Measurements from ENCODE around the gene KCNMA1. TPM values are rescaled to one million over a fixed set of nuclear protein-coding genes. Genes with fewer than 3 reads are reported as not detected.

KCNMA1 gene
- total RNA-seq, 4 donors from 2014 or later = 4.6 to 10.5 (median 7.8) TPM

GRCh38 chr10:77249901-77250459, 387.6 kb downstream of the KCNMA1 start:
- Histone ChIP-seq H3K27me3 (no peaks in the 10 kb centered on the region), H3K4me1 (peaks cover 8% of the 10 kb centered on the region)

GRCh38 chr10:77248104-77248790, 389.4 kb downstream of the KCNMA1 start:
- no peak for DNase-seq (ENCODE audit: low spot score in 2 of 2)
- peaks cover 8% of the 10 kb centered on the region for H3K4me1 ChIP-seq
- H3K27me3 ChIP-seq = no peaks in the 10 kb centered on the region
- H3K4me3 ChIP-seq = no peak overlapping the region
- WGBS = 60% methylated on average over 5 of the region's 5 CpGs
- H3K27ac ChIP-seq = no peak overlapping the region
- no peaks in the 10 kb centered on the region for H3K36me3 ChIP-seq
- no peak for TF ChIP-seq POLR2A (IDR thresholded peaks at IDR 0.05)
- TF ChIP-seq EP300 (IDR thresholded peaks at IDR 0.05) = no peak
- no peak for TF ChIP-seq CTCF (IDR thresholded peaks at IDR 0.05)
- TF ChIP-seq POLR2AphosphoS5 (IDR thresholded peaks at IDR 0.05) = no peak
- H3K9me3 ChIP-seq = no peaks in the 10 kb centered on the region

More at GRCh38 chr10:77249901-77250459, 387.6 kb downstream of the KCNMA1 start:
- Histone ChIP-seq H3K4me3 (no peak overlapping the region), H3K9me3 (no peaks in the 10 kb centered on the region), H3K27ac (no peak overlapping the region), H3K36me3 (no peaks in the 10 kb centered on the region)
- TF ChIP-seq CTCF (IDR thresholded peaks at IDR 0.05) (no peak), EP300 (IDR thresholded peaks at IDR 0.05) (no peak), POLR2AphosphoS5 (IDR thresholded peaks at IDR 0.05) (no peak), POLR2A (IDR thresholded peaks at IDR 0.05) (no peak)
- DNase-seq (ENCODE audit: low spot score in 2 of 2) = no peak
- 58% methylated on average over 3 of the region's 3 CpGs for WGBS

- WGBS = 61% methylated on average over 12 of the region's 12 CpGs
- H3K4me3 ChIP-seq = no peak overlapping the region
- peaks cover 8% of the 10 kb centered on the region for H3K4me1 ChIP-seq
- no peak overlapping the region for H3K27ac ChIP-seq
- no peaks in the 10 kb centered on the region for H3K27me3 ChIP-seq
- TF ChIP-seq EP300 (IDR thresholded peaks at IDR 0.05) (no peak), POLR2A (IDR thresholded peaks at IDR 0.05) (no peak), POLR2AphosphoS5 (IDR thresholded peaks at IDR 0.05) (no peak), CTCF (IDR thresholded peaks at IDR 0.05) (no peak)
- H3K9me3 ChIP-seq = no peaks in the 10 kb centered on the region
- no peaks in the 10 kb centered on the region for H3K36me3 ChIP-seq
- no peak for DNase-seq (ENCODE audit: low spot score in 2 of 2)
Observed at GRCh38 chr10:77247031-77247990, 390.3 kb downstream of the KCNMA1 start.

GRCh38 chr10:77245953-77246352, 391.7 kb downstream of the KCNMA1 start:
- WGBS = 81% methylated on average over 1 of the region's 1 CpG

More at GRCh38 chr10:77245953-77246352, 391.7 kb downstream of the KCNMA1 start:
- no peaks in the 10 kb centered on the region for H3K27me3 ChIP-seq
- H3K9me3 ChIP-seq = no peaks in the 10 kb centered on the region
- no peak overlapping the region for H3K27ac ChIP-seq
- DNase-seq (ENCODE audit: low spot score in 2 of 2) = no peak
- H3K36me3 ChIP-seq = no peaks in the 10 kb centered on the region
- H3K4me3 ChIP-seq = no peak overlapping the region
- H3K4me1 ChIP-seq = peaks cover 8% of the 10 kb centered on the region
- TF ChIP-seq POLR2AphosphoS5 (IDR thresholded peaks at IDR 0.05) (no peak), POLR2A (IDR thresholded peaks at IDR 0.05) (no peak), CTCF (IDR thresholded peaks at IDR 0.05) (no peak), EP300 (IDR thresholded peaks at IDR 0.05) (no peak)
